HG03342 (cell line): Measurements from ENCODE around the gene FITM1.
A peak's percentile ranks its signal among the peaks of the same experiment; 100 is the strongest.
"Not testable (repeated sequence)": the region's sequence is repeated elsewhere in the genome, so short reads cannot be mapped to it uniquely, and the experiment has no call there.

Source experiments
- ATAC-seq: cut with Tn5 transposase; IDR thresholded peaks from one replicate; pipeline ENCODE4 v1.9.1; 2021; ENCODE audit warnings: mild to moderate bottlenecking, moderate library complexity; ENCODE audit not compliant: unreplicated experiment

FITM1 gene

GRCh38 chr14:24098229-24098926 is 32.1 kb upstream of the FITM1 start:
- no peak for ATAC-seq

- no peak for ATAC-seq
These were observed 31.3 kb upstream of the FITM1 start for GRCh38 chr14:24098927-24099813.

- ATAC-seq = no peak
These were observed 30.1 kb upstream of the FITM1 start for GRCh38 chr14:24100197-24100981.

GRCh38 chr14:24100982-24101494 is 29.4 kb upstream of the FITM1 start:
- ATAC-seq = no peak

GRCh38 chr14:24102357-24103048 is 28.0 kb upstream of the FITM1 start:
- ATAC-seq = no peak

GRCh38 chr14:24103451-24103850 is 27.0 kb upstream of the FITM1 start:
- ATAC-seq = no peak

- not testable (repeated sequence) for ATAC-seq
These were observed 24.7 kb upstream of the FITM1 start for GRCh38 chr14:24105609-24106239.

- ATAC-seq = no peak
These were observed 23.7 kb upstream of the FITM1 start for GRCh38 chr14:24106672-24107271.

GRCh38 chr14:24108336-24108874 is 22.1 kb upstream of the FITM1 start:
- ATAC-seq = peak; percentile 22

- no peak for ATAC-seq
These were observed 20.4 kb upstream of the FITM1 start for GRCh38 chr14:24110060-24110459.

GRCh38 chr14:24110523-24110922 is 19.9 kb upstream of the FITM1 start:
- ATAC-seq = no peak

- no peak for ATAC-seq
These were observed 17.1 kb upstream of the FITM1 start for GRCh38 chr14:24113379-24113800.

- ATAC-seq = peak; percentile 25
These were observed 16.5 kb upstream of the FITM1 start for GRCh38 chr14:24113801-24114531.

- ATAC-seq = peak; percentile 86
These were observed 15.7 kb upstream of the FITM1 start, which contains the start of the genes DCAF11 and NRL for GRCh38 chr14:24114532-24115421. Gene DCAF11, plus strand, starts transcription at chr14:24114777. Its CDS starts 818 bp downstream, at chr14:24115595. Gene NRL, minus strand, starts transcription at chr14:24114949. Its CDS starts 32,101 bp downstream, at chr14:24082848.

- no peak for ATAC-seq
These were observed 14.9 kb upstream of the FITM1 start for GRCh38 chr14:24115422-24116127.

- ATAC-seq = no peak
These were observed 14.2 kb upstream of the FITM1 start for GRCh38 chr14:24116128-24116814.
